Lower leg skin (tissue), 3 donors: ENCODE data around the gene NT5DC3.

Experiments used
- CTCF ChIP-seq, 3 donors: fragments of 450-650 bp; IDR thresholded peaks; one replicate each; pipeline ENCODE4 v1.5.1; 2016; ENCODE audit warnings: antibody characterized with exemption in 3 of 3, mild to moderate bottlenecking in 3 of 3, moderate library complexity in 2 of 3
- POLR2A ChIP-seq, 2 donors: fragments of 450-650 bp; IDR thresholded peaks; one replicate each; pipeline ENCODE4 v1.6.1; 2016 to 2017; ENCODE audit warnings: antibody characterized with exemption in 2 of 2, mild to moderate bottlenecking in 1 of 2, moderate library complexity in 1 of 2

- TF ChIP-seq POLR2A (IDR thresholded peaks at IDR 0.05) (no peak), CTCF (IDR thresholded peaks at IDR 0.05) (no peak)
Measured at GRCh38 chr12:103884316-103884715, 43.3 kb upstream of the NT5DC3 start.
